VCaP (cell line): ENCODE measurements around the gene DNPEP.

Experiments used
- H3K27ac ChIP-seq: fragments of 450-650 bp; 2 replicates; pipeline ENCODE4 v1.5.1; 2017
- CTCF ChIP-seq: fragments of 450-650 bp; conservative IDR thresholded peaks from 2 replicates; pipeline ENCODE4 v1.5.1; 2017; ENCODE audit warnings: mild to moderate bottlenecking, moderate library complexity

The DNPEP gene

DNA sequence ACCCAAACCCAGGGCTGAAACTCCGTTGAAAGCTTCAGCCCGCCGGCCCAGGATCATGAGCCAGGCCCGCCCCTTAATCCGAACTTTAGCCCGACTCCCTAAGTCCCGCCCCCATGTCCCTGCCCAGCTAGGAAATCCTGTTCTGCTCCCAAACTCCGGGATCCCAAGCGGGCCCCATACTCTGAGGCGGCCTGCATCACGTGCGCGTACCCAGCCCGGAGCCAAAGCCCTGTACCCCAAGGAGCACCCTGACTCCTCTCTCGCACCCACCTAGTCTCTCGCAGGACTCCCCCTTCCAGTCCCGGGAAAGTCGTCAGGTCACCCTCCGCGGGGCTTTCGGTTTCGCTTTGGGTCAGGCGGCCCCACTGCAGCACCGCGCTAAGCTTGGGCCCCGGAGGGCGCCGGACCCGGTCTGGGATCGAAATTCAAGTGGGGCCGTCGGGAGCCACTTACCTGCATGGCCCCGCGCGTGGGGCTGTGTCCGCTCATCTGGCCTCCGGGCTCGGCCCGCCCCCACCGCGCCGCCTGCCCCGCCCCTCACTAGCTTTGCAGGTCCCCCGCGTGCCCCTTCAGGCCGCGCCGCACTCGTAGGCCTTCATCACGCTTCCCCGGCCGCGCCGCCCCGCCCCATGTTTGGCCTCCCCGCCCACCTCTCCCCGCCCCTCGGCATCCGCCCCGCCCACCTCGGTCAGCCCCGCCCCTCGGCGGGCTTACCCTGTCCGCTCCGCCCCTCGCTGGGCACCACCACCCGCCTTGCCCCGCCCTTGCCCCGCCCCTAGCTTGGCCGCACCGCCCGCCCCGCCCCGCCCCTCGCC lies at the start of gene DNPEP:
TSS of gene DNPEP (minus strand) at position 607 of the 815 bp plus-strand sequence. CDS start at position 489, 118 bp downstream.
- H3K27ac ChIP-seq: peak within 1 kb of the TSS; percentile 90
- no peak for TF ChIP-seq CTCF

GRCh38 chr2:219437141-219437540 lies 49.4 kb upstream of the DNPEP start:
- no peak overlapping the region for H3K27ac ChIP-seq
- TF ChIP-seq CTCF: no peak

DNA sequence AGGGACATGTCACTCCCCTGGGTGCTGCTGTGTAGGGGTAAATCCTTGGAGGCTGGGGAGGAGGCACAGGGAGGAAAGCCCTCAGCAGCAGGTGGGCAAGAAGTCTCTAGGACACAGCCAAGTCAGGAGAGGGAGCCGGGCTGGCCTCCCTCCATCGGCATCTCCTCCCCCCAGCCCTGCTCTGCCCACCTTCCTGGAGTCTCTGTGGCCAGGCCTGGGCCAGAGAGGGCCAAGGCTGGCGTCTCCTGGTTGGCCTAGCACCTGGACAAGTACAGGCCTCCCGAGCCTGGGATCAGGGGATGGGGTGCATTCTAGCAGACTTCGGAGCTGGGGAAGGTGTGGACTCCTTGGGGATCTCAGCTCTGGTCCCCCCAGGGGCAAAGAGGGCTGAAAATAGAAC lies 48.8 kb upstream of the DNPEP start:
- no peak for TF ChIP-seq CTCF
- H3K27ac ChIP-seq: no peak overlapping the region

GRCh38 chr2:219435701-219436100 lies 48.0 kb upstream of the DNPEP start:
- no peak for TF ChIP-seq CTCF

GRCh38 chr2:219434718-219435525 lies 47.2 kb upstream of the DNPEP start, which contains the start of gene SPEG:
Gene SPEG (plus strand): TSS chr2:219434843. CDS start chr2:219434978, 135 bp downstream.
- H3K27ac ChIP-seq: peak within 1 kb of the TSS; percentile 11; the same call in 1 of the 2 replicates
- TF ChIP-seq CTCF: no peak

More at GRCh38 chr2:219435701-219436100, 48.0 kb upstream of the DNPEP start:
- no peak overlapping the region for H3K27ac ChIP-seq

DNA sequence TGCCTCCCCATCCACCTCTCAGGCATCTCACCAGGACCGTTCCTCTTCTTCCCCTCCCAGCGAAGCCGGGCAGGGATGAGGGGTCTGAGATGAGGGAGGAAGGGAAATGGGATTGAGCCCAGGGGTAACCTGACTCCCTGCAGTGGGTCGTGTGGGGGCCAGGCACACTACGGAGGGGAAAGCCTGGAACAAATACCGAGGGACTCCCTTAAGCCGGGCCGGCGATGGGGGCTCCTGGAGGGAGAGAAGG lies 46.7 kb upstream of the DNPEP start:
- H3K27ac ChIP-seq: no peak overlapping the region
- TF ChIP-seq CTCF: no peak

GRCh38 chr2:219433666-219434467 lies 46.2 kb upstream of the DNPEP start:
- H3K27ac ChIP-seq: no peak overlapping the region
- TF ChIP-seq CTCF: 0 out of 2 replicates have a peak, but pooled peaks have one; percentile 26
